ENCODE measurements around the gene BIRC2.

The BIRC2 gene

GRCh38 chr11:102402548-102402947, 55.5 kb downstream of the BIRC2 start:
- DNase-seq (ENCODE audit: low spot score): no peak

- DNase-seq (ENCODE audit: low spot score): no peak
Measured at GRCh38 chr11:102405501-102405900, 58.5 kb downstream of the BIRC2 start.

- no peak for DNase-seq (ENCODE audit: low spot score)
Measured at GRCh38 chr11:102406099-102406498, 59.1 kb downstream of the BIRC2 start.

- DNase-seq (ENCODE audit: low spot score): no peak
Measured at GRCh38 chr11:102407901-102408300, 60.9 kb downstream of the BIRC2 start.

GRCh38 chr11:102408339-102408738, 61.3 kb downstream of the BIRC2 start:
- no peak for DNase-seq (ENCODE audit: low spot score)

- no peak for DNase-seq (ENCODE audit: low spot score)
Measured at GRCh38 chr11:102410382-102410784, 63.4 kb downstream of the BIRC2 start.

GRCh38 chr11:102411142-102411541, 64.1 kb downstream of the BIRC2 start:
- no peak for DNase-seq (ENCODE audit: low spot score)

GRCh38 chr11:102413497-102413896, 66.5 kb downstream of the BIRC2 start:
- no peak for DNase-seq (ENCODE audit: low spot score)

GRCh38 chr11:102414559-102414958, 67.5 kb downstream of the BIRC2 start:
- DNase-seq (ENCODE audit: low spot score): no peak

GRCh38 chr11:102415304-102415916, 68.4 kb downstream of the BIRC2 start:
- DNase-seq (ENCODE audit: low spot score): no peak

GRCh38 chr11:102416976-102417375, 70.0 kb downstream of the BIRC2 start:
- no peak for DNase-seq (ENCODE audit: low spot score)

GRCh38 chr11:102419181-102419580, 72.2 kb downstream of the BIRC2 start:
- no peak for DNase-seq (ENCODE audit: low spot score)

GRCh38 chr11:102420547-102420946, 73.5 kb downstream of the BIRC2 start:
- no peak for DNase-seq (ENCODE audit: low spot score)

- no peak for DNase-seq (ENCODE audit: low spot score)
Measured at GRCh38 chr11:102421261-102421660, 74.2 kb downstream of the BIRC2 start.

- DNase-seq (ENCODE audit: low spot score): no peak
Measured at GRCh38 chr11:102422817-102423712, 76.1 kb downstream of the BIRC2 start.

GRCh38 chr11:102423936-102424335, 76.9 kb downstream of the BIRC2 start:
- no peak for DNase-seq (ENCODE audit: low spot score)

GRCh38 chr11:102426000-102426399, 79.0 kb downstream of the BIRC2 start:
- DNase-seq (ENCODE audit: low spot score): no peak

- no peak for DNase-seq (ENCODE audit: low spot score)
Measured at GRCh38 chr11:102426570-102426969, 79.6 kb downstream of the BIRC2 start.

- no peak for DNase-seq (ENCODE audit: low spot score)
Measured at GRCh38 chr11:102427068-102427467, 80.1 kb downstream of the BIRC2 start.

All from left forelimb (tissue), 1 donor.